Activated naive CD8-positive, alpha-beta T cell (primary cell): ENCODE results near the gene CPTP.
"Not testable (repeated sequence)": the region's sequence is repeated elsewhere in the genome, so short reads cannot be mapped to it uniquely, and the experiment has no call there.

Experiments used
- H3K27ac Mint-ChIP-seq: one replicate; pipeline ENCODE4 v1.8.0; 2021; ENCODE audit warnings: mixed read lengths
- H3K27me3 Mint-ChIP-seq: one replicate; pipeline ENCODE4 v1.8.0; 2021; ENCODE audit warnings: mixed read lengths
- H3K36me3 Mint-ChIP-seq: one replicate; pipeline ENCODE4 v1.8.0; 2021; ENCODE audit warnings: mixed read lengths
- H3K4me1 Mint-ChIP-seq: one replicate; pipeline ENCODE4 v1.8.0; 2021; ENCODE audit warnings: low read depth, mixed read lengths
- H3K4me3 Mint-ChIP-seq: one replicate; pipeline ENCODE4 v1.8.0; 2021; ENCODE audit warnings: mild to moderate bottlenecking, mixed read lengths
- H3K9me3 Mint-ChIP-seq: one replicate; pipeline ENCODE4 v1.8.0; 2021; ENCODE audit warnings: low read depth, mixed read lengths

The CPTP gene

DNA sequence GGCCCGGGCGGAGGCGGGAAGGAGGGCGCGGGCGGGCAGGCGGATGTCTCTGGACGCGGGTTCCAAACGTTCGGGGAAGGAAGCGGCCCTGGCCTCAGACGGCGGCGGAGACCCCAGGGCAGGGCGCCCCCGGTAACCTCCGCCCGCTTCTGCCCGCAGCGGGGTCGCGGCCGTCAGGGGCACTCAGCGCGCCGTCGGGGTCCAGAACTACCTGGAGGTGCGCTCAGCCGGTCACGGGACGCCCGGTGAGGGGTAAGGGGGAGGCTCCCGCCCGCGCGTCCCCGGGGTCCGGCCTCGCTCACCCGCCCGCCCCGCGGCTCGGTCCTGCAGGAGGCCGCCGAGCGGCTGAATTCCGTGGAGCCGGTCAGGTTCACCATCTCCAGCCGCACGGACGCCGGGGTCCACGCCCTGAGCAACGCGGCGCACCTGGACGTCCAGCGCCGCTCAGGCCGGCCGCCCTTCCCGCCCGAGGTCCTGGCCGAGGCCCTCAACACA, 15.8 kb upstream of the CPTP start:
- Mint-ChIP-seq H3K4me3 (peak overlapping the region; percentile 85), H3K9me3 (no peaks in the 10 kb centered on the region), H3K27ac (peak overlapping the region; percentile 66), H3K36me3 (no peaks in the 10 kb centered on the region), H3K27me3 (no peaks in the 10 kb centered on the region), H3K4me1 (peaks cover 17% of the 10 kb centered on the region)

GRCh38 chr1:1309251-1310108, 15.1 kb upstream of the CPTP start:
- Mint-ChIP-seq H3K36me3 (no peaks in the 10 kb centered on the region), H3K27ac (no peak overlapping the region), H3K9me3 (no peaks in the 10 kb centered on the region), H3K27me3 (no peaks in the 10 kb centered on the region), H3K4me3 (peak overlapping the region; percentile 79), H3K4me1 (peaks cover 17% of the 10 kb centered on the region)

- Mint-ChIP-seq H3K27ac (no peak overlapping the region), H3K4me3 (peak overlapping the region; percentile 53), H3K9me3 (no peaks in the 10 kb centered on the region), H3K4me1 (peaks cover 17% of the 10 kb centered on the region), H3K36me3 (no peaks in the 10 kb centered on the region), H3K27me3 (no peaks in the 10 kb centered on the region)
These were observed 14.6 kb upstream of the CPTP start for GRCh38 chr1:1310109-1310385.

GRCh38 chr1:1310476-1311053, 14.0 kb upstream of the CPTP start:
- peaks cover 14% of the 10 kb centered on the region for H3K4me1 Mint-ChIP-seq
- no peaks in the 10 kb centered on the region for H3K27me3 Mint-ChIP-seq
- H3K4me3 Mint-ChIP-seq, result peak overlapping the region; percentile 53
- H3K9me3 Mint-ChIP-seq, result no peaks in the 10 kb centered on the region
- no peaks in the 10 kb centered on the region for H3K36me3 Mint-ChIP-seq
- H3K27ac Mint-ChIP-seq, result no peak overlapping the region

DNA sequence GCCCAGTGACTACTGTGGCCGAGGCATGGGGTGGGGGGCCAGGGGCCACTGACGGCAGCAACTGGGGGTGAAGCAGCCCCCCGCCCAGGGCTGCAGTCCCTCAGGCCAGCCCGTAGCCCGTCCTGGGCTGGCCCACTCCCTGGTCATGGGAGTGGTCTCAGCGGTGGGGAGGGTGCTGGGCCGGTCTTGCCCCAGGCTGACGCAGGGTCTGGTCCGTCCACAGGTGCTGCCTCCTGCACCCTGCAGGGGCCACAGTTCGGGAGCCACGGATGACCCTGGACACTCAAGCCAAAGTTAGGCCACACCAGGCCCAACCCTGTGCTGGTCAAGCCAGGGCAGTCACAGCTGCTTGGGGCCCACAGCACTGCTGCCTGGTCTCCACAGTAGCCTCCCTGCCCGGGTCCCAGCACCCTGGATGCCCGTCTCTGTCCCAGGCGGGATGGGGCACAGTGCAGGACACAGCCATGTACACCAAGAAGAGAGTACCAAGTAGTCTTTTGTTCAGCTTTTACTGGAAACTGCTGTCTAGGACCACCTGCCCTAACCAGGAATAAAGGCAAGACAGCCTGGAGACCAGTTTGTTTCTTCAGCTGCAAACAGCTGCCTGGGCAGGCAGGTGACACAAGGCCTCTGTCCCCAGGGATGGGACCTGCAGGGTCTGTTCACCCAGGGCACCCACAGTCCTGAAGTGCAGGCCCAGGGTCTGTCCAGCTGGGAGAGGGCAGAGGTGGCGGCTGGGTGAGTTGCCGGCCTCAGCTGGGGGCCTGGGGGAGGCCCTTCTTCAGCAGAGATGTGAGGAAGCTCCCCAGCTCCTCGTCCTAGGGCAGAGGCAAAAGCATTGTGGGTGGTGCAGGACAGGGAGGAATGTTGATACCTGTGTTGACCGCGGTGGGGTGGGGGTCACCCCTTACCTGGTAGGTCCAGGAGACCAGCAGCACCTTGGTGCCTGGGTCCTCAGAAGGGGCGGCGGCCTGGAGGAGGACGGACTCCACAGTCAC, 13.2 kb upstream of the CPTP start:
- Mint-ChIP-seq H3K9me3 (no peaks in the 10 kb centered on the region), H3K27me3 (no peaks in the 10 kb centered on the region), H3K36me3 (no peaks in the 10 kb centered on the region), H3K4me3 (no peak overlapping the region), H3K27ac (no peak overlapping the region), H3K4me1 (peaks cover 8% of the 10 kb centered on the region)

DNA sequence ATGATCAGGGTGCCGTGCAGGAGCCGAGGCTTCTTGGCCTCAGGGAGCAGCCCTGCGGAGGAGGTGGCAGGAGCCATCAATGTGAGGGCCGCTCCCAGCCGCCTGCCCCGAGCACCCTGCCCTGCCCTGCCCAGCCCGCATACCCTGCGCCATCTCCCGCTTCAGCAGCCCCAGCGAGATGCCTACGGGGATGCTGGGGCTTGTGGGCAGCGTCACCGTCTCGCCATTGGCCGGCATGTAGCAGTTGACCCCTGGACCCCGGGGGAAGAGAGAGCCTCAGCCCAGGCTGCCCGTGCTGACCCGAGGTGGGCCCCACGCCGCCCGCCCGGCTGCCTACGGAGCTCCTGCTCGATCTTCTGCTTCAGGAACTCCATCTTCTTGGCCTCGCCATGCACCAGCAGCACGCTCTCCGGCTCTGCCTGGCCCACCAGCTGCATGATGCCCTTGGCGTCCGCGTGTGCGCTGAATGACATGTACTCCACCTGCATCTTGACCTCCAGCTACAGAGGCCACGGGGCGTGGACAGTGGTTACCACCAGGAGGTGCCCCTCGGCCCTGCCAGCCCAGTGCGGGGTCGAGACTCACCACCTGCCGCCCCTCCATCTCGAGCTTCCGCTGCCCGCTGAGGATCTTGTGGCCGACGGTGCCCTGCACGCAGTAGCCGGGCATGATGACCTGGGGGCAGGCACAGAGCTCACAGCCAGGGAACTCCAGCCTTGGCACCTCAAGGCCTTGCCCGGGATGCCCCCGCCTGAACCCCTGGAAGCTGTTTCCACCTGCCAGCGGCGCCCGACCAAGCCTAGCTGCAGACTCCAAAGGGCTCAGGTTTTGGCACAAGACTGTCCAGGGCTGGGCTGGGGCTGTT, 11.9 kb upstream of the CPTP start:
- Mint-ChIP-seq H3K27me3 (no peaks in the 10 kb centered on the region), H3K36me3 (no peaks in the 10 kb centered on the region), H3K27ac (no peak overlapping the region), H3K4me1 (peaks cover 2% of the 10 kb centered on the region), H3K4me3 (no peak overlapping the region), H3K9me3 (no peaks in the 10 kb centered on the region)

- H3K36me3 Mint-ChIP-seq, result no peaks in the 10 kb centered on the region
- no peak overlapping the region for H3K4me3 Mint-ChIP-seq
- H3K4me1 Mint-ChIP-seq, result peaks cover 2% of the 10 kb centered on the region
- H3K27me3 Mint-ChIP-seq, result no peaks in the 10 kb centered on the region
- no peak overlapping the region for H3K27ac Mint-ChIP-seq
- H3K9me3 Mint-ChIP-seq, result no peaks in the 10 kb centered on the region
These were observed 10.9 kb upstream of the CPTP start for GRCh38 chr1:1313500-1314236.

- H3K27me3 Mint-ChIP-seq, result no peaks in the 10 kb centered on the region
- no peaks in the 10 kb centered on the region for H3K9me3 Mint-ChIP-seq
- no peaks in the 10 kb centered on the region for H3K36me3 Mint-ChIP-seq
- H3K4me1 Mint-ChIP-seq, result peaks cover 2% of the 10 kb centered on the region
- H3K27ac Mint-ChIP-seq, result no peak overlapping the region
- no peak overlapping the region for H3K4me3 Mint-ChIP-seq
These were observed 10.4 kb upstream of the CPTP start for GRCh38 chr1:1314237-1314586.

DNA sequence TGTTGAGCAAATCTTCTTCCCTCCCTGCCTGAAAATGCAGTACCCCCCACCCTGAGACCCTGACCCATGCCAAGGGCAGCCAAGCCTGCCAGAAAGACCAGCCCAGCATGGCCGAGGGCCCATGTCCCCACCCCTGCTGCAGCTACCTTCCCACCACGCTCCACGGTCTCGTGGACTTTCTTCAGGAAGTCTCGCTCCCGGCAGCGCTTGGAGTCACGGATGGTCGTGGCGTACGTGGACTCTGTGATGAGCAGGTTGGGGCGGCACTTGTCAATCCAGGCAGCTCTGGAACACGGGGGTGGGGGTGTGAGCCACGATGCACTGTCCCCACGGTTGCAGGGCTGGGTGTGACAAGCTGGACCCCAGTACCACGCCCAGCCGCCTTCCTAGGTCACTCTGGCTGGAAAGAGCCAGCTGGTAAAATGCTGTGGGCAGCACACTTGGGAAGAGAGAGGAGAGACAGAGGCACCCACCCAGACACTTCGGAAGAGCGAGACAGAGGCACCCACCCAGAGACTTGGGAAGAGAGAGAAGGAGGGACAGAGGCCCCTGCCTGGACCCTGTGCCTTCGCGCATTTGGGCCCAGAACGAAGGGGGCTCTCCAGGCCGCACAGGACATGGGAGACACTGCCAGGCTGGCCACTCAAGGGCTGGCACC, 9.8 kb upstream of the CPTP start:
- H3K27me3 Mint-ChIP-seq, result no peaks in the 10 kb centered on the region
- H3K27ac Mint-ChIP-seq, result no peak overlapping the region
- H3K4me1 Mint-ChIP-seq, result peaks cover 2% of the 10 kb centered on the region
- no peak overlapping the region for H3K4me3 Mint-ChIP-seq
- H3K36me3 Mint-ChIP-seq, result no peaks in the 10 kb centered on the region
- H3K9me3 Mint-ChIP-seq, result no peaks in the 10 kb centered on the region

DNA sequence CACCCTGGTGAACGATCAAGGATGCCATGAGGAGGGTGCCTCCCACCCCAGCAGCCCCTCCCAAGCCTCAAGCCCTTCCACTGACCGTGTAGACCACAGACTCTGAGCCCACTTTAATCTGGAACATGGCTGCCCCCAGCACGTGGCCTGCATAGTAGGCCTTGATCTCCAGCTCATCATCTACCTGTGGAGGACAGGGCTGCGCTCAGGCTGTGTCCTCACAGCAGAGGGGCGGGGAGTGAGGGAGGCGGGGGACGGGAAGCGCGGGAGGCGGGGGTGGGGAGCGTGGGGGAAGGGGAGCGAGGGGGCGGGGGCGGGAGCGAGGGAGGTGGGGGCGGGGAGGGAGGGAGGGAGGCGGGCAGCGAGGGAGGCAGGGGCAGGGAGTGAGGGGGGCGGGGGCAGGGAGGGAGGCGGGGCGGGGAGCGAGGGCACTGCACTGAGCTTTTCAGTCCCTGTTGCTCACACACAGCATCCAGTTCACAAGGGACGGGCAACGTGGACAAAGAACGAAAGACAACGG, 9.1 kb upstream of the CPTP start:
- no peaks in the 10 kb centered on the region for H3K36me3 Mint-ChIP-seq
- H3K9me3 Mint-ChIP-seq, result no peaks in the 10 kb centered on the region
- H3K27me3 Mint-ChIP-seq, result no peaks in the 10 kb centered on the region
- no peak overlapping the region for H3K4me3 Mint-ChIP-seq
- H3K4me1 Mint-ChIP-seq, result peaks cover 4% of the 10 kb centered on the region
- H3K27ac Mint-ChIP-seq, result no peak overlapping the region

DNA sequence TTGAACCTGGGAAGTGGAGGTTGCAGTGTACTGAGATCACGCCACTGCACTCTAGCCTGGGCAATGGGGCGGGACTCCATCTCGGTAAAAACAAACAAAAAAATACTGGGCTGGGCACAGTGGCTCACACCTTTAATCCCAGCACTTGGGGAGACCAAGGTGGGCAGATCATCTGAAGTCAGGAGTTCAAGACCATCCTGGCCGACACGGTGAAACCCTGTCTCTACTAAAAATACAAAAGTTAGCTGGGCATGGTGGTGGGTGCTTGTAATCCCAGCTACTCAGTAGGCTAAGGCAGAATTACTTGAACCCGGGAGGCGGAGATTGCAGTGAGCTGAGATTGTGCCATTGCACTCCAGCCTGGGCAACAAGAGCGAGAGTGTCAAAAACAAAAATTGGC, 8.4 kb upstream of the CPTP start:
- H3K4me3 Mint-ChIP-seq, H3K27me3 Mint-ChIP-seq, H3K36me3 Mint-ChIP-seq, H3K4me1 Mint-ChIP-seq, H3K9me3 Mint-ChIP-seq, H3K27ac Mint-ChIP-seq: not testable (repeated sequence)

DNA sequence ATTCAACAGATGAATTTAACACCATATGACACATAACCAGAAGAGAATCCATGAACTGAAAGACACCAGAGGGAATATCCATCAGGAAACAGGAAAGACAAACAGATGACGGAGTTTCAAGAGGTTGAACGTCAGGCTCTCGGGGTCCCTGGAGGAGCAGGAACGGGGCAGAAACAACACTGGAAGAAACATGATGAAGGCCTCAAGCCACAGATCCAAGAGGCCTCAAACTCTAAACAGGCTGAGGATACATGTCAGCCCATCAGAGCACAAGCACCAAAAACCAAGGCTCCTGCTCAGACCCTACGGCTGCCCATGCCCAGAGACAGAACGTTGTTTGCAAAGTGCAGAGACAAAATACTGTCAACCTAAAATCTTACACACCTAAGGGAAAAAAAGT, 7.2 kb upstream of the CPTP start:
- no peaks in the 10 kb centered on the region for H3K27me3 Mint-ChIP-seq
- no peak overlapping the region for H3K4me3 Mint-ChIP-seq
- no peak overlapping the region for H3K27ac Mint-ChIP-seq
- H3K4me1 Mint-ChIP-seq, result peaks cover 11% of the 10 kb centered on the region
- H3K9me3 Mint-ChIP-seq, result no peaks in the 10 kb centered on the region
- no peaks in the 10 kb centered on the region for H3K36me3 Mint-ChIP-seq

DNA sequence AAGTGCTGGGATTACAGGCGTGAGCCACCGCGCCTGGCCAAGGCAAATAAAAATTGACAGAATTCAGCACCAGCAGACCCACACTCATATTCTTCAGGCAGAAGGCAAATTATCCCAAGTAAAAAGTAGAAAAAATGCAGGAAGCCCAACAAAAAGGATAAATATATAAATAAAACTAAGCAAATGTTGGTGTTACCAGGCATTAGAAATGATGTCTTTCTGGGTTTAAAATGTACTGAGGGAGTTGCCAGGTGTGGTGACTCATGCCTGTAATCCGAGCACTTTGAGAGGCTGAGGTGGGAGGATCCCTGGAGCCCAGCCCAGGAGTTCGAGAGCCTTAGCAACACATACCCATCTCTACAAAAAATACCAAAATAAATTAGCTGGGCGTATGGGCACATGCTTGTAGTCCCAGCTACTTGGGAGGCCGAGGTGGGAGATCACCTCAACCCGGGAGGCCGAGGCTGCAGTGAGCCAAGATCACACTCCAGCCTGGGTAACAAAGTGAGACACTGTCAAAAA, 6.4 kb upstream of the CPTP start:
- Mint-ChIP-seq H3K36me3 (no peaks in the 10 kb centered on the region), H3K27ac (no peak overlapping the region)

More for the DNA sequence above, 6.4 kb upstream of the CPTP start:
- H3K9me3 Mint-ChIP-seq, result no peaks in the 10 kb centered on the region
- peaks cover 14% of the 10 kb centered on the region for H3K4me1 Mint-ChIP-seq
- no peaks in the 10 kb centered on the region for H3K27me3 Mint-ChIP-seq
- H3K4me3 Mint-ChIP-seq, result no peak overlapping the region
